ENCODE measurements around the gene KCNG1.
"Not testable (repeated sequence)": the region's sequence is repeated elsewhere in the genome, so short reads cannot be mapped to it uniquely, and the experiment has no call there.

Gene KCNG1, protein sequence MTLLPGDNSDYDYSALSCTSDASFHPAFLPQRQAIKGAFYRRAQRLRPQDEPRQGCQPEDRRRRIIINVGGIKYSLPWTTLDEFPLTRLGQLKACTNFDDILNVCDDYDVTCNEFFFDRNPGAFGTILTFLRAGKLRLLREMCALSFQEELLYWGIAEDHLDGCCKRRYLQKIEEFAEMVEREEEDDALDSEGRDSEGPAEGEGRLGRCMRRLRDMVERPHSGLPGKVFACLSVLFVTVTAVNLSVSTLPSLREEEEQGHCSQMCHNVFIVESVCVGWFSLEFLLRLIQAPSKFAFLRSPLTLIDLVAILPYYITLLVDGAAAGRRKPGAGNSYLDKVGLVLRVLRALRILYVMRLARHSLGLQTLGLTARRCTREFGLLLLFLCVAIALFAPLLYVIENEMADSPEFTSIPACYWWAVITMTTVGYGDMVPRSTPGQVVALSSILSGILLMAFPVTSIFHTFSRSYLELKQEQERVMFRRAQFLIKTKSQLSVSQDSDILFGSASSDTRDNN

DNA sequence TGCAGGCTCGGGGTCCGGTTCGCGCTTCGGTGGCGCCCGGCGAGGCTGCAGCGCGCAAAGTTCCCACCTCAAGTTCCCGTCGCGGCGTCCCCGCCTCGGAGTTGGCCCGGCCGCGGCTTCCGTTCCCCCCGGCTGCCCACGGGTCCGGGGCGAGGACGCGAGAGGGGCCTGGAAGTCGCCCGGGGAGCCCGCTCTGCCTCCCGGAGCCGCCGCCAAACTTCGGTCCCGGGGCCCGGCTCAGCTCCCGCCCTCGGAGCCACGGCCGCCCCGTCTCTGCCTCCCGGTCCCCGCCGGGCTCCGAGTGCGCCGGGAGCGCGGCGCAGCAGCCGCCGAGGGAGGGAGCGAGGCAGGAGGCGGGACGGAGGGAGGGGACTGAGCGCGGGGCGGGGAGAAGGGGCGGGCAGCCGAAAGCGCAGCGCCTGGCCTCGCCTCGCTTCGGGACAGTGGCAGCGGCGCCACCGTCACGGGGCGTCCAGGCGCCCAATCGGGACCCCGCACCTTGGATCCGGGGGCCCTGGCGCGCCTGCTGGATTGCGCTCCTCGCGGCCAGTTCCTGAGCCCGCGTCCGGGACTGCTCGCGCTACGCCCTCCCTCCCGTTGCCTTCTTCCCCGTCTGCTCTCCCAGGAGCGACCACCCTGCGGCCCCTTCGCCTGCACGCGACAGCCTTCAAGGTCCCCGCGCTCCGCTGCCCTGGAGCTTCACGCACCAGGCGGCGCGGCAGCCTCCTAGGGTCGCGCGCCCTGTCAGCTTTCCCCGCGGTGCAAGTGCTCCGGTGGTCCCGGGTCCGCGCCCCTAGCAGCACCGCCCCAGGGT, at the start of gene KCNG1:
Gene KCNG1, minus strand, starts transcription at position 305 of the 814 bp plus-strand sequence. CDS start 12,769 bp downstream, outside the sequence.
- DNase-seq (ENCODE audit: low spot score) = no peak

DNA sequence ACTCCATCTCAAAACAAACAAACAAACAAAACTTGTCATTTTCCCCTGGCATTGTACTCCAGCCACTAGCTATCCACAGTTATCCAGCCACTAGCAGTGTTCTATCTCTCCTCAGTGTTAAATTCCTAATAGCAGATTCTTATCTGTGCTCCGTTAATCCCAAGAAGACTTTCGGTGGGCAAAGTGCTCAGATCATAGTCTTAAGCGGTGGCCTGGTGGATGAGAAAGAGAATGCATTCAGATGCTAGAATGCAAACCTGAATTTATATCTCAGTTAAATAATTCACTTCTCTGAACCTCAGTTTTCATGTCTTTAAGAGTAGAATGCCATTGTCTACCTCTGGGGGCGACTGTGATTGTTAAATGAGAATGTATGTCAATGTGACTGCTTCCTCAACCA, 47.7 kb upstream of the KCNG1 start:
- DNase-seq (ENCODE audit: low spot score) = no peak

DNA sequence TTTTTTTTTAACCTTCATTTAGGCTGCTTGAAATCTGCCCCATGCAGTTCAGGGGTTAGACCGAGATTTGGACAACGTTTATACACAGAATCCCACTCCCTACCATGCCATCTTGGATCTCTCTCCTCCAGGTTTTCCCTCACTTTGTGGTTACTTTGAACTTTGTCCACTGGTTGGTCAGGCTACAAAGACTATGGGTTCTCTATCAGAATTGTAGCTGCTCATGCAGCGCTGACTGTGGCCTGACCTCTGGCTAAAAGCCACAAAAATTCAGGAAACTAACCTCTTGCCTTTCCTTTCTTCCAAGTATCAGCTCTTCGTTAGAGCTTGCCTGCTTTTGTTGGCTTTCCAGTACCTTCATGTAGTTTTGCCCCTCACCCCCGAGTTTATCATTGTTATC, 44.9 kb upstream of the KCNG1 start:
- no peak for DNase-seq (ENCODE audit: low spot score)

DNA sequence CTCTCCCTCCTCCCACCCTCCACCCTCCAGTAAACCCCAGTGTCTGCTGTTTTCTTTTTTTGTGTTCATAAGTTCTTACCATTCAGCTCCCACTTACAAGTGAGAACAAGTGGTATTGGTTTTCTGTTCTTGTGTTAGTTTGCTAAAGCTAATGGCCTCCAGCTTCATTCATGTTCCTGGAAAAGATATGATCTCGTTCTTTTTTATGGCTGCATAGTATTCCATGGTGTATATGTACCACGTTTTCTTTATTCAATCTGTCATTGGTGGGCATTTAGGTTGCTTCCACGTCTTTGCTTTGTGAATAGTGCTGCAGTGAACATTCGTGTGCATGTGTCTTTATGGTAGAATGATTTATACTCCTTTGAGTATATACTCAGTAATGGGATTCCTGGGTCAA, 42.7 kb upstream of the KCNG1 start:
- no peak for DNase-seq (ENCODE audit: low spot score)

DNA sequence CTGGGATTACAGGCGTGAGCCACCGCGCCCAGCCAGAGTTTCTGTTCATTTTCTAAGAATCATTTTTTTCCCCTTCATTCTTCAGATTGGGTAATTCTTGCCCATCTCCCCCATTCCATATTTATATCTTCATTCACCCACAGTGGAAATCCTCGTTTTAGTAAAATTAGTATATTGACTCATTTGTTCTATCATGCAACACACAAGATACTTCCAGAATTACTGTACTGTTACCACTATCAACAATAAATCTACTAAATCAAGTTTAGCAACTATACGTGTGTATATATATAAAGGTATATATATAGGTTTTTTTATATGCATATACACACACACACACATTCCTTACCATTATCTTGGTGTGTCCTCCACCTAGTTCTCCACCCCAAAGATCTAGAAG, 41.2 kb upstream of the KCNG1 start:
- no peak for DNase-seq (ENCODE audit: low spot score)

DNA sequence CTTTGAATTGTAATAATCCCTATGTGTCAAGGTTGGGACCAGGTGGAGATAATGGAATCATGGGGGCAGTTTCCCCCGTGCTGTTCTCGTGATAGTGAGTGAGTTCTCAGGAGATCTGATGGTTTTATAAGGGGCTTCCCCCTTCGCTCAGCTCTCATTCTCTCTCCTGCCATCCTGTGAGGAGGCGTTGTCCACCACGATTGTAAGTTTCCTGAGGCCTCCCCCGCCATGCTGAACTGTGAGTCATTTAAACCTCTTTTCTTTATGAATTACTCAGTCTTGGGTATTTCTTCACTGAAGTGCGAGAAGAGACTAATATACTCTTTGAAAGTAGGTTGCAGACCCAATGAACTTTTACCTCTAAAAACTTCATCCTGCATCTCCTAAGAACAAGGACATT, 39.2 kb upstream of the KCNG1 start:
- DNase-seq (ENCODE audit: low spot score) = no peak

DNA sequence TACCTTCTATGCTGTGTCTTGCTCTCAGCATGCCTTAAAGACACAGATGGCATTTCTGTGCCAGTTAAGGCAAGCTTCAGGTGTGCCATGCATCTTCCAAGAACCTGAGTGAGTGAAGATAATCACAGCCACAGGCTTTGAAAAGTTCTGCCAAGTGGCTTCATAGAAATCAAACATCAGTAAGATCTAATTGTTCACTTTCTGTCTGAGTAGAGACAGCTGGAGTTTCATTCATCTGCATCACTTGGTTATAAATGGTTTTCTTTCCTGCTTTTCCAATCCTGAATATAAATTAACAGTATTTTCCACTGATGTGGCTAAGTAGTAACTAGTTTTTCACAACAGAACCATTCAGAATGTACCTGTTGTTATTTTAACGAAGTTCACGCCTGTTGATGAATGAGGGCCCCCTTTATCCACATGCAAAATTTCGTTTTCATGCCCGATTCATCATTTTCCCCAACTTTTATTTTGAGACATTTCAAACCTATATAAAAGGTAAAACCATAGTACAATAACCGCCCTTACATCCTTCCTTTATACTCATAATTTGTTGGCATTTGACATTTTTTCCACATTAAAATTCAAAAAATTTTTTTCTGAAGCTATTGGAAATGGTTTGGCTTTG, 38.6 kb upstream of the KCNG1 start:
- DNase-seq (ENCODE audit: low spot score) = no peak

DNA sequence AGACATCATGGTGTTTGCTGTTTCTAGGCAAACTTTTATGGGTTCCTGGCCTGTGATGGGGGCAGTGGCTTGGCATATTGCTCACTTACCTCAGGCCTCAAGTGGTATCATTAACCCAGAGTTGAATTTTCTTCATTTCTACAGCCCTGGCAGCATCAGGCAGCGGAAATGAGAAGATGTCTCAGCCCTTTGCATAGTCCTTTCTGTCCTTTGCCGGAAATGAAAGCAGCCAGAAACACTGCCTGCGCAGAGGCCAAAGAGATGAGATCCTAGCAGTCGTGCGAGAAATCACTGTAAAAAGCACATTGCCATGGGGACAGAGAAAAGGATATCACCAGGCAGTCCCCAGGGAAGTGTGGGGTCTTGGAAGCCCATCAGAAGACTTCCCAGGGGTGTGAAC, 37.4 kb upstream of the KCNG1 start:
- no peak for DNase-seq (ENCODE audit: low spot score)

DNA sequence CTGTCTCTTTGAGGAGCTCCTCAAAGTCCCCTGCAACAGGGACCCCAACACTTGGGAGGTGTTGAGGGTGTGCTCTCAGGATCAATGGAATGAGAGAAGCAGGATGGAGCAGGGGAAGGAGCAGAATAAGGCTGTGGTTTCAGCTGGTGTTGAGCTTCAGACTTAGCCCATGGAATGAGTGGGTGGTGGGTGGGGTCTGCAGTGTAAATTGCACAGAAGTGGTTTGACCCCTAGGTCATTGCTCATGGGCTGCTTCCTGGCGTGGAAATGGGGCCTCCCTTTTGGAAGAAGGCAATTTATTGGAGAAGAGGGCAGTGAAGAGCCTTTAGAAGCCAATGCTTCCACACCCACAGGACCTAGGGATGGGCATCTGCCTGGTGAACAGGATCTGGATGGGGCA, 37.0 kb upstream of the KCNG1 start:
- DNase-seq (ENCODE audit: low spot score) = no peak

DNA sequence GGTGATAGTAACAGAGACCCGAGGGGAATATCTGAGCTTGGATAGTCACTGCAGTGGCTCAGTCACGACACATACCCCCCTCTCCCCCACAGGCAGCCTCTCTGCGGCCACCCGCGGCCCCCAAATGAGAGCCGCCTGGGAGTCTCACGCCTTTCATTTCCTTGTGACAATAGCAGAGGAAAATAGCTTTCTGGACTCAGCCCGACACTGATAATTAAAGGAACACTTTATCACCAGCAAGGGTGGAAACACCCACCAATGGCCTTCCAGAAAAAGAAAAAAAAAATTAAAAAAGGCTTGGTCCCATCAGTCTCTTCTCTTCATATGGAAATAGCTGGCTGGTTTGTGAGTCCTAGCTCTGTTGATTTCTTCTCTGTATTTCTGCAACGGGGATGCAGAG, 35.1 kb upstream of the KCNG1 start:
- no peak for DNase-seq (ENCODE audit: low spot score)

DNA sequence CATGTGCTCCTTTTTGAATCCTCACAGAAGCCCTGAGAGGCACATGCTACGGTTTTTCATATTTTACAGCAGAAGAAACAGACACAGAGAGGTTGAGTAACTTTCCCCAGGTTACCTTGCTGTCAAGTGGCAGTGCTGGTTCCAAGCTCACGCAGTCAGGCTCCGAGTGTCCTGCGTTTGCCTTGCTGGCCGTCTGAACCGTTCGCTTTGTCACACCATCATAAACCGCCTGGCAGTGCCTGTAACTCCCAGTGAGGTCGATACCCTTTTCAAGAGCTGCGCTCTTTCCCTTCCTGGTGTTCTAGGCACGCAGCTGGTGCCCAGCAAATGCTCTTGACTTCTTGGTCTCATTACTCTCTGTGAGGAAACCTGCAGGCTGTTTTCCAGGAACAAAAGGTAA, 31.3 kb upstream of the KCNG1 start:
- no peak for DNase-seq (ENCODE audit: low spot score)

DNA sequence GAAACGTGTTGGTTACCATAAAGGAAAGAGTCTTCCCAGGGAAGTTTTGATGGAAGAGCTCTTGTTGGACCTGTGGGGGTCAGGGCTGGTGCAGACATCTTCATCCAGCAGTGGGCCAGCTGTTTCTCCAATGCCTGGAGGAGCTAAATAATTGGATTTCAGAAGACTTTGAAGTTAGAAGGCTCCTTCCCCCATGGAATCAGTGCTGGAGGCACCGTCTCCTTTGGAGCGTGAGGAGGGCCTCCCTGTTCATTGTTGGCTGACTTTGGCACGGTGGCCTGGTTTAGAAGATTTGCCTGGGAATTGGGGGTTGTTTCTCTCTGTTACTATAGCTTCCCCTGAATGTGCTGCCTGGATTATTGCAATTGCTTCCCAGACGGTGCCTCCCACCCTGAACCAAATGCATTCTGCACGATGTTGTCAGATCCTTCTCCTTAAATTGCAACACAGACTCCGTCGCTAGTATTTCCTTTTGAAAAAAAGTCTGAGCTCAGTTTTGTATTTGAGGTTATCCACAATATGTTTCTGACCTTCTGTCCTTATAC, 27.7 kb upstream of the KCNG1 start:
- DNase-seq (ENCODE audit: low spot score) = no peak

DNA sequence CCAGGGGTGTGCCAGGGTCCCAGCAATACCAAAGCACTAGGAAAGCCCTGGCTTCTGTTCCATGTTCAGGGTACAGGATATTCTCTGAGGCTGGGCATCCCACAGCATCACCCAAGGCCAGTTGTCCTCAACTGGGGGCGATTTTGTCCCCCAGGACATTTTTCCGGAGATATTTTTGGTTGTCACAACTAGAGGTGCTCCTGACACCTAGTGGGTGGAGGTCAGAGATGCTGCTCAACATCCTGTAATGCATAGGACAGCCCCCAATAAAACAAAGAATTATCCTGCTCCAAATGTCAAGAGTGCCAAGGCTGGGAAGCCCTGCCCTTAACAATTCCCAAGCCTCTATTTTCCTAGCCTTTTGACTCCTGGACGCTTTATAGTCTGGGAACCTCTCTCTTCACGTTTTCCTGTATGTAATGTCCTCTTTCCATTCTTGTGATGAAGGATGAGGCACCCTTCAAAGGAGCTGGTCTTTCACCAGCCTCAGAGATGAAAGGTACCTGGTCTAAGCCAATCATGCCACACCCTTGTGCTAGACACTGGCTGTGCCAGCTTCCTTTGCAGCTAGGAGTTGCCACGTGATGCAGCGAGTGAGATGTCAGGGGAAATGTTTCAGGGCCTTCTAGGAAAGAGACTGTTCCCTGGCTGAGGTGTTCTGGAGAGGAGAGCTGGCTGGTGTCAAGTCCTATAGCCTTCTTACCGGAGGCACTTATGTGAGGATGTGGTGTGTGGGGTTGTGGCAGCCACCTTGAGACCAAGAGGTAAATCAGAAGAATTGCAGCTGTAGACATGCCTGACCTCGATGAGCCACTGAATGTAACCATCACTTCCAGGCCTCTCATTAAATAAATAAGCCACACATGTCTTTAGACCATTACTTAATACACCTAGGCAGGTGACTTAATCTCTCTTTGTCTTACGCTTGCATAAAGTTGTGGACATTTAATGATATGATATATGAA, 23.4 kb upstream of the KCNG1 start:
- no peak for DNase-seq (ENCODE audit: low spot score)

DNA sequence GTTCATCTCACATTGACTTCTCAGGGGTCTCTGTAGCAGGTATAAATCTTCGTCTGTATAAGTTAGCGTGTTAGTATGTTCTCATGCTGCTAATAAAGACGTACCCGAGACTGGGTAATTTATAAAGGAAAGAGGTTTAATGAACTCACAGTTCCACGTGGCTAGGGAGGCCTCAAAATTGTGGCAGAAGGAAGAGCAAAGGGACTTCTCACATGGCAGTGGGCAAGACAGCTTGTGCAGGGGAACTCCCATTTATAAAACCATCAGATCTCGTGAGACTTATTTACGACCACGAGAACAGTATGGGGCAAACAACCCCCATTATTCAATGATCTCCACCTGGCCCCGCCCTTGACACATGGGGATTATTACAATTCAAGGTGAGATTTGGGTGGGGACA, 22.6 kb upstream of the KCNG1 start:
- DNase-seq (ENCODE audit: low spot score) = not testable (repeated sequence)

DNA sequence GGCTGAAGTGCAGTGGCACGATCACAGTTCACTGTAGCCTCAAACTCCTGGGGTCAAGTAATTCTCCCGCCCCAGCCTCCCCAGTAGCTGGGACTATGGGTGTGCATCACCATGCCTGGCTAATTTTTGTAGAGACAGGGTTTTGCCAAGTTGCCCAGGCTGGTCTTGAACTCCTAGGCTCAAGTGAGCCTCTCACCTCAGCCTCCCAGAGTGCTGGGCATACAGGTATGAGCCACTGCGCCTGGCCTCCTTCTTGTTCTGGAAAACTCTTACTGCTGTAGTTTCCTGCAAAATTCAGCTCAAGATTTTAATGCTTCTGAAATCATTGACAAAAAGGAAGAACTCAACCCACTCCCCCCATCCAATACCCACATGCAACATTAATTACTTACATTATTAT, 21.9 kb upstream of the KCNG1 start:
- no peak for DNase-seq (ENCODE audit: low spot score)

DNA sequence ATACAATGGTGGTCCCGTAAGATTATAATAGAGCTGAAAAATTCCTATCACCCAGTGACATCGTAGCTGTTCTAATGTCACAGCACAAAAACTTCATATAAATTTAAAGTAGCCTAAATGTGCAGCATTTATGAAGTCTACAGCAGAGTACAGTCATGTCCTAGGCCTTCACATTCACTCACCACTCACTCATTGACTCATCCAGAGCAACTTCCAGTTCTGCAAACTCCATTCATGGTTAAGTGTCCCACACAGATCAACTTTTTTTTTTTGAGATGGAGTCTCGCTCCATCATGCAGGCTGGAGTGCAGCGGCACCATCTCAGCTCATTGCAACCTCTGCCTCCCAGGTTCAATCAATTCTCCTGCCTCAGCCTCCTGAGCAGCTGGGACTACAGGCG, 20.9 kb upstream of the KCNG1 start:
- no peak for DNase-seq (ENCODE audit: low spot score)

DNA sequence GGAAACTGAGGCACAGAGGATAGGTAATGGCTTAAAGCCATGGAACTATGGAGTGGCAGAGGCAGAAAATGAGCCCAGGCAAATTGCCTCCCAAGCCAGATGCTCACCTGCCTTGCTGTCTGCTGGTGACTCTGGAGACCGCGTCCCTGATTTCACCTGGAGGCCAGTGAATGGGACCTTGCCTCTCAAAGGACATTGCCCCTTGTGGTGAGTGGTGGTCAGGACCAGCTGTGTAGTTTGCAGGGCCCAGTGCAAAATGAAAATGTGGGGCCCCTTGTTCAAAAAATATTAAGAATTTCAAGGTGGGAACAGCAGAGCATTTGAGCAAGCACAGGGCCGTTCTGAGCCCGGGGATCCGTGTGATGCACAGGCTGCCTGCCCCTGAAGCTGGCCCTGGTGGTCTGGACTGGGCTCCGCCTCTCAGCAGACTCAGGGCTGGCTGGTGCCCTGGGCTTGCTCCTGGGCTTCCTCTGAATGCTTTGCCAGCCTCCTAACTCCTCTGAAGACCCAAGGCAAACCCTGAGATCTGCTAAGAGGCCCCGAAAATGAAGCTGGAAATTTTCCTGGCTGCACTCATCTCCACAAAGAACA, 19.8 kb upstream of the KCNG1 start:
- DNase-seq (ENCODE audit: low spot score) = no peak

DNA sequence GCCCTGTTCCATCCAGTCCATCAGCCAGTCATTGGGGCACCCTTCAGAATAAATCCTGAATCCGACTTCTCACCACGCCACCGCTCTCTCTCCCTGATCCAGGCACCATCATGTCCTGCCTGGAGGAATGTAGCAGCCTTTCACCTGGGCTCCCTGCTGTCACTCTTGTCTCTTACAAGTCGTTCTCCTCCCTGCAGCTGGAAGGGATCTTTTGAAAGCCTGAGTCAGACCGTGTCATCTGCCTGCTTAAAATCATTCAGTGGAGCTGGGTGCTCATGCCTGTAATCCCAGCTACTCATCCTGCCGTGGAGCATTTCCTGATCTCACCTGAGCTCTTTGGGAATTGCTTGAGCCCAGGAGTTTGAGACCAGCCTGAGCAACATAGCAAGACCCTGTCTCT, 19.2 kb upstream of the KCNG1 start:
- DNase-seq (ENCODE audit: low spot score) = no peak

DNA sequence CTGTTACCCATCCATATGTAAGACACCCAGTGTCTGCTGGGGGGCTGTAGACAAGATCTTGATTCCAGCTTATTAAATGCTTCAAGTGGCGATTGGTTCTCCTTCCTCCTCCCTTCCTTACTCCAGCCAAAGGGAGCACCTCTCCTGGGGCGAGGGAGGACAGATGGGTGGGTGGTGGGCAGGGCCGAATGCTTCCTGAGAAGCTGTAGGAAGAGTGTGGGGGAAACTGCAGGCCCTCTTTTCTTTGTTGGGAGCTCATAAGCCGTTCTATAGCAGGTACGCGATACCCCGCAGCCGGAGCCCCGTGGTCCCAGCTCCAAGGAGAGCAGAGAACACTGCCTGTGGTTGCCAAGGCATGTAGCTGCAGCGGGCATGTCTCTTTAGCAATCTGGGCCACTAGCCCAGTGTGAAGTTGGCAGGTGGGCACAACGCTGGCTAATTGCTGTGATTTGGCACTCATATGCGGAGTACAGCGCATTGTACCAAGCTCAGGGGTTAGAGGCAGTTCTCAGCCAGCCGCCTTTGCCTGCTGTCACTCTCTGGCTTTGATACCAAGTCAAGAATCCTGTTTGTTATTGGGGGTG, 14.7 kb upstream of the KCNG1 start:
- DNase-seq (ENCODE audit: low spot score) = no peak

DNA sequence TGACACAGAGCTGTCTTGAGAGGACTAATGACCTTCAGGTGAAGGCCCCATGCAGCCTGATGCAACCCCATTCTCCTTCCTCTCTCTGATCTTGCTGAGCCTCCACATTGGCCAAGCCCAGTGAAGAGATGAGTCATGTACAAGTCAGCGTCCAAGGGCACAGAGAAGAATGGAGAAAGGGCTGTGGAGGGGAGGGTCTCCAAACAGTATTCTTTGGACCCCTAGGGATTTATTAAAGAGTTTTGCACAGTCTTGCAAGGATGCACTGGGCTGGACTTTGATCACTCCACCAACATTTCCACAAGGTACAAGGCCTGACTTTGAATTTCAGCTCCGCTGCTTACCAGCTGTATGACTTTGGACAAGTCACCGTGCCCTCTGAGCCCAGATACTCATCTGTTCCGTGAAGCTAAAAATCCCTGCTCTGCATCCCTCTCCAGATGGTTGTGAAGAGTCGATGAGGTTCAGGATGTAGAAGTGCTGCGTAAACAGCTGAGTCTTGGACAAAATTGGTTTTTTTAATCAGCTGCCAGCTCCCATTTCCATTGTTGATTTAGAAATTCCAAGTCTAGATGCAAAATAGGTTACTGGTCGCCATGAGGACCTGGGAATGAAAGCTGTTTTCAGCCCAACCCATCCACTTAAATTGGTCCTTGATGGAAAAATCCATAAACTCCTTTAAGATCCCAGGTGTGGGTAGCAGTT, 14.1 kb upstream of the KCNG1 start:
- no peak for DNase-seq (ENCODE audit: low spot score)
